Measurements from ENCODE around the gene CA5A. TPM values are rescaled to one million over a fixed set of nuclear protein-coding genes. Genes with fewer than 3 reads are reported as not detected.

Gene CA5A
- total and polyA plus RNA-seq, 9 of the 15 experiments (the other 6 are each of a cell fraction or from before 2014, with no cell fraction given), result not detected

- Histone ChIP-seq H3K9ac (ENCODE audit: insufficient read depth in 1 of 2, low read depth in 2 of 2, low read length in 2 of 2) (peak overlapping the region; percentile 39 to 80; a peak in 3 of 4 replicates), H3K4me3 (no peak overlapping the region), H3K79me2 (ENCODE audit: control insufficient read depth, insufficient read depth, low read length) (peaks cover 96% of the 10 kb centered on the region), H3K4me1 (replicated peaks in 1 of 2; ENCODE audit: control insufficient read depth in 2 of 2, insufficient read depth in 2 of 2, low read length in 2 of 2) (peaks cover 56 to 69% of the 10 kb centered on the region in 2 experiments), H3K27me3 (ENCODE audit: control insufficient read depth in 2 of 2, insufficient read depth in 2 of 2, low read length in 2 of 2) (no peaks in the 10 kb centered on the region), H4K20me1 (replicated peaks; ENCODE audit: control insufficient read depth, insufficient read depth, low read length) (peaks cover 73% of the 10 kb centered on the region), H3K4me2 (ENCODE audit: insufficient read depth, low read length) (peak overlapping the region; percentile 62), H3K27ac (ENCODE audit: extremely low read depth, low read depth, low read length) (peak overlapping the region; percentile 64; the same call in 2 of the 3 replicates), H3K36me3 (ENCODE audit: control insufficient read depth, insufficient read depth, low read length) (peaks cover 83% of the 10 kb centered on the region; the same call in 2 of the 3 replicates), H3K9me1 (ENCODE audit: control insufficient read depth, insufficient read depth, low read length) (peaks cover 6% of the 10 kb centered on the region), H2AFZ (ENCODE audit: low read depth, low read length) (no peak overlapping the region), H3K9me3 (replicated peaks; ENCODE audit: control insufficient read depth, insufficient read depth, low read depth, low read length) (no peaks in the 10 kb centered on the region)
- FAIRE-seq (peak; percentile 81), ATAC-seq (peak; percentile 67), DNase-seq (ENCODE audit: extremely low read depth in 1 of 4, low spot score in 3 of 4) (peak in 3 of 4 experiments; percentile 13 to 78 (median 49))
- intact Hi-C loops (cut with micrococcal nuclease), result no loop called here
- CTCF ChIA-PET (ENCODE audit: low intra/inter-chr PET ratio), result no interaction called here
- POLR2A ChIA-PET, result interaction anchor here (1.1 to 2.5 kb wide), 3 partner anchors 8 to 96 kb away, joined by 3 to 9 read pairs (median 3); partner anchors contain the start of genes BANP, KLHDC4 and SLC7A5
- no TSS peak for BruUV-seq (replicated peaks)
- in situ Hi-C loops (cut with MboI), result no loop called here
- WGBS (ENCODE audit: insufficient coverage, low coverage, missing lambda C conversion rate), result 37% methylated on average over 24 of the region's 26 CpGs
- TF ChIP-seq, protein P1, sequence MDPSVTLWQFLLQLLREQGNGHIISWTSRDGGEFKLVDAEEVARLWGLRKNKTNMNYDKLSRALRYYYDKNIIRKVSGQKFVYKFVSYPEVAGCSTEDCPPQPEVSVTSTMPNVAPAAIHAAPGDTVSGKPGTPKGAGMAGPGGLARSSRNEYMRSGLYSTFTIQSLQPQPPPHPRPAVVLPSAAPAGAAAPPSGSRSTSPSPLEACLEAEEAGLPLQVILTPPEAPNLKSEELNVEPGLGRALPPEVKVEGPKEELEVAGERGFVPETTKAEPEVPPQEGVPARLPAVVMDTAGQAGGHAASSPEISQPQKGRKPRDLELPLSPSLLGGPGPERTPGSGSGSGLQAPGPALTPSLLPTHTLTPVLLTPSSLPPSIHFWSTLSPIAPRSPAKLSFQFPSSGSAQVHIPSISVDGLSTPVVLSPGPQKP (CRISPR knock-in tag; IDR thresholded peaks at IDR 0.05), result no peak
- peak; percentile 78 for TF ChIP-seq MAFK (IDR thresholded peaks at IDR 0.05; ENCODE audit: low read length)
- TF ChIP-seq BHLHE40 (IDR thresholded peaks at IDR 0.05; ENCODE audit: low read length), result peak; percentile 58
- TF ChIP-seq CBX8 (IDR thresholded peaks at IDR 0.05; ENCODE audit: borderline replicate concordance, extremely low read depth, low read depth, low read length, poor library complexity, severe bottlenecking), result no peak
- TF ChIP-seq ZNF3 (CRISPR knock-in tag; IDR thresholded peaks at IDR 0.05), result no peak
- TF ChIP-seq PHF20 (IDR thresholded peaks at IDR 0.05; ENCODE audit: partially characterized antibody), result no peak
- no peak for TF ChIP-seq MTA1 (IDR thresholded peaks at IDR 0.05; ENCODE audit: borderline replicate concordance)
- peak in 1 of 2 experiments; percentile 13; a peak in 1 of 4 replicates for TF ChIP-seq HDAC1 (IDR thresholded peaks at IDR 0.05)
- TF ChIP-seq, protein P2, sequence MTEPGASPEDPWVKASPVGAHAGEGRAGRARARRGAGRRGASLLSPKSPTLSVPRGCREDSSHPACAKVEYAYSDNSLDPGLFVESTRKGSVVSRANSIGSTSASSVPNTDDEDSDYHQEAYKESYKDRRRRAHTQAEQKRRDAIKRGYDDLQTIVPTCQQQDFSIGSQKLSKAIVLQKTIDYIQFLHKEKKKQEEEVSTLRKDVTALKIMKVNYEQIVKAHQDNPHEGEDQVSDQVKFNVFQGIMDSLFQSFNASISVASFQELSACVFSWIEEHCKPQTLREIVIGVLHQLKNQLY (CRISPR knock-in tag; conservative IDR thresholded peaks at IDR 0.05), result no peak
- TF ChIP-seq HNRNPLL (IDR thresholded peaks at IDR 0.05; ENCODE audit: low read depth, low read length, poor library complexity, severe bottlenecking), result no peak
- TF ChIP-seq U2AF1 (optimal IDR thresholded peaks at IDR 0.05; ENCODE audit: low read depth, low read length), result no peak
- TF ChIP-seq RBM39 (optimal IDR thresholded peaks at IDR 0.05; ENCODE audit: low read depth, low read length), result no peak
- TF ChIP-seq ARID4B (CRISPR knock-in tag; IDR thresholded peaks at IDR 0.05), result 0 out of 2 replicates have a peak, but pooled peaks have one; percentile 54
- TF ChIP-seq TCFL5 (CRISPR knock-in tag; conservative IDR thresholded peaks at IDR 0.05), result no peak
- no peak for TF ChIP-seq RAD21 (CRISPR knock-in tag; conservative IDR thresholded peaks at IDR 0.05 in 1 of 2, IDR thresholded peaks at IDR 0.05 in 1 of 2)
Measured at GRCh38 chr16:87860553-87861299, 75.6 kb downstream of the CA5A start.

Data from K562 (cell line).